KBM-7 (cell line): ENCODE data around the gene ARMC9.

Experiments
- DNase-seq: peaks from one replicate; pipeline ENCODE4 v3.0.0-alpha.2; 2015
- in situ Hi-C: fragments of 300-500 bp; cut with MboI; formaldehyde crosslinking; loops from 2 replicates; pipeline ENCODE4 v1.14.3; 2020; ENCODE audit warnings: low sequenced_read_pairs, low pct_unique_long_range_greater_than_20kb, mixed read lengths

Gene ARMC9

DNA sequence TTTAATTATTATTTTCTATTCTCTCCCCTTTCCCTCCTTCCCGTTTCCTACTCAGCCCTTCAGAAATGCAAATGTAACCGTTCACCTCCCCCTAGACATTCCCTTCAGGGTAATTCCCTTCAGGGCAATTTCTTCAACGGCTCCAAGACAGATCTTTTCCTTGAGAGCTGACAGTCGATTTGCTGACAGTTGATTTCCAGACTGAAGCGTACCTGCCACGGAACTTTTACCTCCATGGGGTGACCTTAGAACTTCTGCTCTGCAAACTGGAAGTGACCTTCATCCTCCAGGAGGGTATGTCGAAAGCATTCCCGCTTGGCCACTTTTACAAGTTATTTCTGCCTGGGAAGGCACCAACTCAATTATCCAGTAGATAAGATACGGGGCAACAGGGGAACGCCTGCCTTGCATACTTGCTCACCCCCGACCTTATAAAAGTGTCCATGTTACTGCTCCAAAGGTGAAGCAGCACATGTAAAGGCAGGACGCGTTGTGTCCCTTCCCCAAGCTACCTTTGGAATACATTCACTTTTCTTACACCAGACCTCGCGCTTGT lies 215.6 kb downstream of the ARMC9 start:
- in situ Hi-C loops: loop anchor here (10.0 to 25.0 kb wide), 2 partner anchors 309 to 577 kb away; no protein-coding TSS in a partner anchor
- DNase-seq: no peak

- no peak for DNase-seq
- in situ Hi-C loops: loop anchor here (10.0 to 25.0 kb wide), 2 partner anchors 310 to 578 kb away; no protein-coding TSS in a partner anchor
Measured at GRCh38 chr2:231415029-231415428, 216.6 kb downstream of the ARMC9 start.

GRCh38 chr2:231418820-231419640 lies 220.6 kb downstream of the ARMC9 start:
- DNase-seq: no peak
- in situ Hi-C loops: loop anchor here (10.0 to 25.0 kb wide), 2 partner anchors 314 to 582 kb away; no protein-coding TSS in a partner anchor

- in situ Hi-C loops: loop anchor here (25.0 kb wide), 1 partner anchor 584 kb away; no protein-coding TSS in a partner anchor
Measured at GRCh38 chr2:231421051-231421580, 222.7 kb downstream of the ARMC9 start.

GRCh38 chr2:231422056-231422455 lies 223.6 kb downstream of the ARMC9 start:
- in situ Hi-C loops: loop anchor here (25.0 kb wide), 1 partner anchor 585 kb away; no protein-coding TSS in a partner anchor
- no peak for DNase-seq

More at GRCh38 chr2:231421051-231421580, 222.7 kb downstream of the ARMC9 start:
- DNase-seq: no peak

- no peak for DNase-seq
- in situ Hi-C loops: loop anchor here (25.0 kb wide), 1 partner anchor 586 kb away; no protein-coding TSS in a partner anchor
Measured at GRCh38 chr2:231423176-231423575, 224.7 kb downstream of the ARMC9 start.
